GM12873 (cell line): ENCODE measurements around the gene ING5.

ENCODE experiments used
- CTCF ChIP-seq: IDR thresholded peaks from 2 replicates; pipeline ENCODE4 v1.5.1; 2012; ENCODE audit warnings: low read depth, mild to moderate bottlenecking, moderate library complexity, low read length, control low read depth; ENCODE audit not compliant: insufficient read depth; ENCODE audit errors: missing control alignments

ING5 gene

GRCh38 chr2:241773511-241774418 is 71.9 kb downstream of the ING5 start:
- TF ChIP-seq CTCF: no peak

GRCh38 chr2:241774419-241775222 is 72.8 kb downstream of the ING5 start:
- no peak for TF ChIP-seq CTCF

- TF ChIP-seq CTCF: no peak
These were observed 73.7 kb downstream of the ING5 start for GRCh38 chr2:241775223-241776177.

GRCh38 chr2:241776336-241777169 is 74.7 kb downstream of the ING5 start, which contains the start of gene GAL3ST2:
TSS of gene GAL3ST2 (plus strand) at chr2:241776822. CDS start at chr2:241776956, 134 bp downstream.
- no peak for TF ChIP-seq CTCF

GRCh38 chr2:241777170-241777685 is 75.4 kb downstream of the ING5 start:
- no peak for TF ChIP-seq CTCF

- TF ChIP-seq CTCF: no peak
These were observed 76.1 kb downstream of the ING5 start for GRCh38 chr2:241777686-241778627.
